ENCODE measurements around the gene SRM. TPM values are rescaled to one million over a fixed set of nuclear protein-coding genes. Genes with fewer than 3 reads are reported as not detected.
"Not testable (repeated sequence)": the region's sequence is repeated elsewhere in the genome, so short reads cannot be mapped to it uniquely, and the experiment has no call there.

SRM gene
- total RNA-seq, 1 experiment from 2014 or later: 249 TPM

DNA sequence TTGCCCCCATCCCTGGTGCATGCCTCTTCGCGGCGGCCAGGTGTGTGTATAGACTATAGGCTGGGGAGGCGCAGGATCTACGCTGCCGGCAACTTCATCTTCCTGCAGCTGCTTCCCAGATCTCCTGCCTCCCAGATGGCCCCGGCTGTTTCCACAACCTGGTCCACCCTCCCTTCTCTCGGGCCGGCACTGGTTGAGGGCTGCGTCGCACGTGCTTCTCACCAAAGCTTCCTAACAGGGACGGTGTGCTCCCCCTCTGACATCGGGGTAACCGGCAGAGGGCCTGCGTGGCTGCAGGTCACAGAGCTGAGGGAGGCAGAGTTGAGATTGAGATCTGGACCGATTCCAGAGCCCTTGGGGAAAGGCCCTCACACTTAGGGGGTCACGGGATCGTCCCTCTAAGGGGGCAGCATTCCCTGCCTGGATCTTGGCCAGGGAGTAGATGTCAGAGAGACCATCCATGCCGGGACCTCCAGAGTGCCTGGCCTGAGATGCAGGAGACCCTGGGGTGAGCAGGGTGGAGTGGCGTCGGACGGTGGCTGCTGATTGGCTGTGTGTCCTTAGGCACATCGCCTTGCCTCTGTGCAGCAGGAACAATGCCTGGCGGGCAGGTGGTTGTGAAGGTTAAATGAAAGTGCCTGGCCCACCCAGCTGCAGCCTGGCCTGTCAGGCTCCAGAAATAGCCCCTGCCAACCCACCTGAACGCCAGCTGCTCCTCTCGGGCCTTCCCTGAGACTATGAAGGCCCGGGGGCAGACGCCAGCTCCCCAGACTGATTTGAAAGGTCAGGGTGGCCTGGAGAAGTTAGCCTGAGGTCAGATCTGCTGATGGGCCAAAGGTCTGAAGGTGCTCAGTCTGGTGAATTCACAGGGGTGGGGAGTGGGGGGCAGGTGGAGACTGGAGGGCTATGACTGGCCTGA is 6.7 kb downstream of the SRM start:
- BruUV-seq (replicated peaks): no TSS peak
- Histone ChIP-seq H3K27ac (ENCODE audit: low read length) (no peak overlapping the region), H3K36me3 (ENCODE audit: control insufficient read depth, insufficient read depth, low read length) (peaks cover 5% of the 10 kb centered on the region), H3K27me3 (ENCODE audit: control insufficient read depth, insufficient read depth, low read length) (no peaks in the 10 kb centered on the region), H3K4me3 (ENCODE audit: low read depth in 2 of 2, low read length in 2 of 2) (no peak overlapping the region), H3K9me3 (ENCODE audit: control insufficient read depth, insufficient read depth, low read depth, low read length) (no peaks in the 10 kb centered on the region), H3K4me1 (ENCODE audit: control insufficient read depth, insufficient read depth, low read length) (peaks cover 14% of the 10 kb centered on the region)
- in situ Hi-C loops (cut with HindIII; ENCODE audit: low pct_unique_long_range_greater_than_20kb, low sequenced_read_pairs): no loop called here
- ATAC-seq (peak; percentile 69), DNase-seq (ENCODE audit: low read depth, low spot score) (no peak)
- TF ChIP-seq TCF7L2 (IDR thresholded peaks at IDR 0.05; ENCODE audit: low read depth, low read length): no peak
- TF ChIP-seq, protein P1, sequence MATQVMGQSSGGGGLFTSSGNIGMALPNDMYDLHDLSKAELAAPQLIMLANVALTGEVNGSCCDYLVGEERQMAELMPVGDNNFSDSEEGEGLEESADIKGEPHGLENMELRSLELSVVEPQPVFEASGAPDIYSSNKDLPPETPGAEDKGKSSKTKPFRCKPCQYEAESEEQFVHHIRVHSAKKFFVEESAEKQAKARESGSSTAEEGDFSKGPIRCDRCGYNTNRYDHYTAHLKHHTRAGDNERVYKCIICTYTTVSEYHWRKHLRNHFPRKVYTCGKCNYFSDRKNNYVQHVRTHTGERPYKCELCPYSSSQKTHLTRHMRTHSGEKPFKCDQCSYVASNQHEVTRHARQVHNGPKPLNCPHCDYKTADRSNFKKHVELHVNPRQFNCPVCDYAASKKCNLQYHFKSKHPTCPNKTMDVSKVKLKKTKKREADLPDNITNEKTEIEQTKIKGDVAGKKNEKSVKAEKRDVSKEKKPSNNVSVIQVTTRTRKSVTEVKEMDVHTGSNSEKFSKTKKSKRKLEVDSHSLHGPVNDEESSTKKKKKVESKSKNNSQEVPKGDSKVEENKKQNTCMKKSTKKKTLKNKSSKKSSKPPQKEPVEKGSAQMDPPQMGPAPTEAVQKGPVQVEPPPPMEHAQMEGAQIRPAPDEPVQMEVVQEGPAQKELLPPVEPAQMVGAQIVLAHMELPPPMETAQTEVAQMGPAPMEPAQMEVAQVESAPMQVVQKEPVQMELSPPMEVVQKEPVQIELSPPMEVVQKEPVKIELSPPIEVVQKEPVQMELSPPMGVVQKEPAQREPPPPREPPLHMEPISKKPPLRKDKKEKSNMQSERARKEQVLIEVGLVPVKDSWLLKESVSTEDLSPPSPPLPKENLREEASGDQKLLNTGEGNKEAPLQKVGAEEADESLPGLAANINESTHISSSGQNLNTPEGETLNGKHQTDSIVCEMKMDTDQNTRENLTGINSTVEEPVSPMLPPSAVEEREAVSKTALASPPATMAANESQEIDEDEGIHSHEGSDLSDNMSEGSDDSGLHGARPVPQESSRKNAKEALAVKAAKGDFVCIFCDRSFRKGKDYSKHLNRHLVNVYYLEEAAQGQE (IDR thresholded peaks at IDR 0.05; ENCODE audit: insufficient read depth in 1 of 2, low read depth in 2 of 2, low read length in 1 of 2): peak in 1 of 2 experiments; percentile 36; a peak in 1 of 4 replicates
- TF ChIP-seq SIN3A (IDR thresholded peaks at IDR 0.05; ENCODE audit: borderline replicate concordance, insufficient read depth, low read depth, low read length): no peak
- peak; percentile 45 for TF ChIP-seq POLR2AphosphoS5 (IDR thresholded peaks at IDR 0.05; ENCODE audit: low read depth, low read length)
- TF ChIP-seq, protein P2, sequence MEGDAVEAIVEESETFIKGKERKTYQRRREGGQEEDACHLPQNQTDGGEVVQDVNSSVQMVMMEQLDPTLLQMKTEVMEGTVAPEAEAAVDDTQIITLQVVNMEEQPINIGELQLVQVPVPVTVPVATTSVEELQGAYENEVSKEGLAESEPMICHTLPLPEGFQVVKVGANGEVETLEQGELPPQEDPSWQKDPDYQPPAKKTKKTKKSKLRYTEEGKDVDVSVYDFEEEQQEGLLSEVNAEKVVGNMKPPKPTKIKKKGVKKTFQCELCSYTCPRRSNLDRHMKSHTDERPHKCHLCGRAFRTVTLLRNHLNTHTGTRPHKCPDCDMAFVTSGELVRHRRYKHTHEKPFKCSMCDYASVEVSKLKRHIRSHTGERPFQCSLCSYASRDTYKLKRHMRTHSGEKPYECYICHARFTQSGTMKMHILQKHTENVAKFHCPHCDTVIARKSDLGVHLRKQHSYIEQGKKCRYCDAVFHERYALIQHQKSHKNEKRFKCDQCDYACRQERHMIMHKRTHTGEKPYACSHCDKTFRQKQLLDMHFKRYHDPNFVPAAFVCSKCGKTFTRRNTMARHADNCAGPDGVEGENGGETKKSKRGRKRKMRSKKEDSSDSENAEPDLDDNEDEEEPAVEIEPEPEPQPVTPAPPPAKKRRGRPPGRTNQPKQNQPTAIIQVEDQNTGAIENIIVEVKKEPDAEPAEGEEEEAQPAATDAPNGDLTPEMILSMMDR (IDR thresholded peaks at IDR 0.05): no peak
- ChIA-PET POLR2A (no interaction called here), CTCF (interaction anchor here (0.6 kb wide), 1 partner anchor 812 kb away, joined by 4 read pairs; no protein-coding TSS in a partner anchor)
- intact Hi-C loops (cut with micrococcal nuclease; ENCODE audit: unreplicated experiment): no loop called here

DNA sequence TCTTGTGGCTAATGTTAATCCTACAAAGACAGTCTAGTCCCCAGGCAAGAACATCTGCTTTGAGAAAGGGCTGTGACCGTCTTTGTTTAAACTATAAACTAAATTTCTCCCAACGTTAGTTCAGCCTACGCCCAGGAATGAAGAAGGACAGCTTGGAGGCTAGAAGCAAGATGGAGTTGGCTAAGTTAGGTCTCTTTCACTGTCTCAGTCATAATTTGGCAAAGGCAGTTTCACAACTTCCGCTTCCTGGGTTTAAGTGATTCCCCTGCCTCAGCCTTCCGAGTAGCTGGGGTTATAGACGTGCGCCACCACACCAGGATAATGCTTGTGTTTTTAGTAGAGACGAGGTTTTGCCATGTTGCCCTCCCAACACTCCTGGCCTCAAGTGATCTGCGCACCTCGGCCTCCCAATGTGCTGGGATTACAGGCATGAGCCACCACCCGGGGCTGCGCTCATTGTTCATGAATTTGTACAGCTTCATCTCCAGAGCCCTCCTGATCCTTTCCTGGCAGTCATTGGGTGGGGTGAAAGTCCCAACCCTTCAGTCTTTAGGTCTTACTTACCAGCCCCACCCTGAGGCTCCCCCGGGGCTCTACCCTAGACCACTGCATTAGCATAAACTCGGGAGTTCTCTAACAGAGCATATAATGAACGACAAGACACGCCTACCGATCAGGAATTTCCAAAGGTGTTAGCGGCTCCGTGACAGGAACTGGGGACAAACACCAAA is 7.9 kb downstream of the SRM start:
- no peak overlapping the region for H3K27ac ChIP-seq (ENCODE audit: low read length)
- DNase-seq (ENCODE audit: low read depth, low spot score): no peak
- in situ Hi-C loops (cut with HindIII; ENCODE audit: low pct_unique_long_range_greater_than_20kb, low sequenced_read_pairs) (no loop called here), intact Hi-C loops (cut with micrococcal nuclease; ENCODE audit: unreplicated experiment) (no loop called here)
- H3K4me3 ChIP-seq (ENCODE audit: low read depth in 2 of 2, low read length in 2 of 2): no peak overlapping the region
- TF ChIP-seq SIN3A (IDR thresholded peaks at IDR 0.05; ENCODE audit: borderline replicate concordance, insufficient read depth, low read depth, low read length) (no peak), POLR2AphosphoS5 (IDR thresholded peaks at IDR 0.05; ENCODE audit: low read depth, low read length) (no peak), TCF7L2 (IDR thresholded peaks at IDR 0.05; ENCODE audit: low read depth, low read length) (no peak)
- TF ChIP-seq, protein P1 (IDR thresholded peaks at IDR 0.05; ENCODE audit: insufficient read depth in 1 of 2, low read depth in 2 of 2, low read length in 1 of 2): no peak; a peak in 1 of 4 replicates
- TF ChIP-seq, protein P2 (IDR thresholded peaks at IDR 0.05): no peak
- H3K36me3 ChIP-seq (ENCODE audit: control insufficient read depth, insufficient read depth, low read length): peaks cover 4% of the 10 kb centered on the region
- H3K27me3 ChIP-seq (ENCODE audit: control insufficient read depth, insufficient read depth, low read length): no peaks in the 10 kb centered on the region
- H3K4me1 ChIP-seq (ENCODE audit: control insufficient read depth, insufficient read depth, low read length): peaks cover 14% of the 10 kb centered on the region
- no TSS peak for BruUV-seq (replicated peaks)
- CTCF ChIA-PET: interaction anchor here (0.6 kb wide), 1 partner anchor 813 kb away, joined by 4 read pairs; no protein-coding TSS in a partner anchor
- POLR2A ChIA-PET: interaction anchor here (0.6 kb wide), 2 partner anchors 15 to 240 kb away, joined by 3 read pairs; no protein-coding TSS in a partner anchor
- ATAC-seq: peak; percentile 2; the same call in 1 of the 2 replicates
- no peaks in the 10 kb centered on the region for H3K9me3 ChIP-seq (ENCODE audit: control insufficient read depth, insufficient read depth, low read depth, low read length)

DNA sequence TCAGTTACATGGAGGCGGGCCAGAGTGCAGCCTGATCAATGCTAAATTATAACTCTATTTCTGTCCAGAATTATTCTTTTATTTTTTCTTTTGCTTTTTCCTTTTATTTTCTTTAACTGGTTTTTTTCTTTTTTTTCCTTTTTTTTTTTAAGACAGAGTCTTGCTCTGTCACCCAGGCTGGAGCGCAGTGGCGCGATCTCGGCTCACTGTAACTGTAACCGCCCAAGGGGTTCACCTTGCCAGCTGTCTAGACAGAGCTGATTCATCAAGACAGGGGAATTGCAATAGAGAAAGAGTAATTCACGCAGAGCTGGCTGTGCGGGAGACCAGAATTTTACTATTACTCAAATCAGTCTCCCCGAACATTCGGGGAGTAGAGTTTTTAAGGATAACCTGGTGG is 8.7 kb downstream of the SRM start:
- ATAC-seq; in situ Hi-C loops (cut with HindIII; ENCODE audit: low pct_unique_long_range_greater_than_20kb, low sequenced_read_pairs); DNase-seq (ENCODE audit: low read depth, low spot score); H3K36me3 ChIP-seq (ENCODE audit: control insufficient read depth, insufficient read depth, low read length); POLR2A ChIA-PET; H3K27ac ChIP-seq (ENCODE audit: low read length); CTCF ChIA-PET; intact Hi-C loops (cut with micrococcal nuclease; ENCODE audit: unreplicated experiment); H3K27me3 ChIP-seq (ENCODE audit: control insufficient read depth, insufficient read depth, low read length); H3K9me3 ChIP-seq (ENCODE audit: control insufficient read depth, insufficient read depth, low read depth, low read length); H3K4me3 ChIP-seq (ENCODE audit: low read depth in 2 of 2, low read length in 2 of 2); BruUV-seq (replicated peaks): not testable (repeated sequence)
- H3K4me1 ChIP-seq (ENCODE audit: control insufficient read depth, insufficient read depth, low read length): peaks cover 14% of the 10 kb centered on the region
